Measurements from ENCODE around the gene MTA1. TPM values are rescaled to one million over a fixed set of nuclear protein-coding genes. Genes with fewer than 3 reads are reported as not detected.

The MTA1 gene
- total and polyA plus RNA-seq, 4 donors: 16.9 to 111 (median 78.4) TPM

GRCh38 chr14:105492031-105492970, 72.7 kb downstream of the MTA1 start:
- Histone ChIP-seq H3K4me1 (ENCODE audit: control insufficient read depth in 1 of 2, insufficient read depth in 2 of 2, low read length in 2 of 2) (no peaks in the 10 kb centered on the region), H3K4me3 (ENCODE audit: low read length in 2 of 2) (no peak overlapping the region), H3K36me3 (ENCODE audit: control insufficient read depth in 1 of 2, insufficient read depth in 2 of 2, low read length in 1 of 2) (no peaks in the 10 kb centered on the region), H3K9me3 (ENCODE audit: control insufficient read depth, low read length) (no peaks in the 10 kb centered on the region), H3K27me3 (ENCODE audit: control insufficient read depth in 1 of 2, insufficient read depth in 2 of 2, low read length in 1 of 2) (no peaks in the 10 kb centered on the region), H3K27ac (ENCODE audit: low read depth in 1 of 2, low read length in 2 of 2) (no peak overlapping the region)
- intact Hi-C loops (cut with DNase I): loop anchor here (5.0 kb wide), 3 partner anchors 35 to 190 kb away; partner anchors contain the start of genes BRF1 (in 1 of the 2) and TMEM121 (in 1 of the 2)
- no peak for ATAC-seq (ENCODE audit: low FRiP score)
- DNase-seq: peak; percentile 66 to 78
- 56% methylated on average over 24 of the region's 24 CpGs for WGBS, 2 donors

GRCh38 chr14:105492971-105493871, 73.6 kb downstream of the MTA1 start:
- ATAC-seq (ENCODE audit: low FRiP score) (no peak), DNase-seq (peak; percentile 54 to 79)
- Histone ChIP-seq H3K27me3 (ENCODE audit: control insufficient read depth in 1 of 2, insufficient read depth in 2 of 2, low read length in 1 of 2) (no peaks in the 10 kb centered on the region), H3K4me3 (ENCODE audit: low read length in 2 of 2) (no peak overlapping the region), H3K4me1 (ENCODE audit: control insufficient read depth in 1 of 2, insufficient read depth in 2 of 2, low read length in 2 of 2) (no peaks in the 10 kb centered on the region), H3K27ac (ENCODE audit: low read depth in 1 of 2, low read length in 2 of 2) (no peak overlapping the region), H3K9me3 (ENCODE audit: control insufficient read depth, low read length) (no peaks in the 10 kb centered on the region), H3K36me3 (ENCODE audit: control insufficient read depth in 1 of 2, insufficient read depth in 2 of 2, low read length in 1 of 2) (no peaks in the 10 kb centered on the region)
- intact Hi-C loops (cut with DNase I): loop anchor here (5.0 kb wide), 3 partner anchors 34 to 191 kb away; partner anchors contain the start of genes BRF1 (in 1 of the 2) and TMEM121 (in 1 of the 2)
- WGBS, 2 donors: 84 to 90% methylated on average over 20 of the region's 20 CpGs

- no peaks in the 10 kb centered on the region for H3K27me3 ChIP-seq (ENCODE audit: control insufficient read depth in 1 of 2, insufficient read depth in 2 of 2, low read length in 1 of 2)
- no peak overlapping the region for H3K4me3 ChIP-seq (ENCODE audit: low read length in 2 of 2)
- H3K36me3 ChIP-seq (ENCODE audit: control insufficient read depth in 1 of 2, insufficient read depth in 2 of 2, low read length in 1 of 2): no peaks in the 10 kb centered on the region
- peak; percentile 51 to 74 for DNase-seq
- WGBS, 2 donors: 84 to 86% methylated on average over 16 of the region's 16 CpGs
- no peaks in the 10 kb centered on the region for H3K9me3 ChIP-seq (ENCODE audit: control insufficient read depth, low read length)
- H3K27ac ChIP-seq (ENCODE audit: low read depth in 1 of 2, low read length in 2 of 2): no peak overlapping the region
- ATAC-seq (ENCODE audit: low FRiP score): no peak
- intact Hi-C loops (cut with DNase I): loop anchor here (5.0 kb wide), 3 partner anchors 33 to 192 kb away; partner anchors contain the start of genes BRF1 (in 1 of the 2) and TMEM121 (in 1 of the 2)
- H3K4me1 ChIP-seq (ENCODE audit: control insufficient read depth in 1 of 2, insufficient read depth in 2 of 2, low read length in 2 of 2): no peaks in the 10 kb centered on the region
Measured at GRCh38 chr14:105493921-105494605, 74.4 kb downstream of the MTA1 start.

- Histone ChIP-seq H3K36me3 (ENCODE audit: control insufficient read depth in 1 of 2, insufficient read depth in 2 of 2, low read length in 1 of 2) (no peaks in the 10 kb centered on the region), H3K9me3 (ENCODE audit: control insufficient read depth, low read length) (no peaks in the 10 kb centered on the region), H3K27ac (ENCODE audit: low read depth in 1 of 2, low read length in 2 of 2) (no peak overlapping the region), H3K4me1 (ENCODE audit: control insufficient read depth in 1 of 2, insufficient read depth in 2 of 2, low read length in 2 of 2) (no peaks in the 10 kb centered on the region), H3K4me3 (ENCODE audit: low read length in 2 of 2) (no peak overlapping the region), H3K27me3 (ENCODE audit: control insufficient read depth in 1 of 2, insufficient read depth in 2 of 2, low read length in 1 of 2) (no peaks in the 10 kb centered on the region)
- 74 to 80% methylated on average over 6 of the region's 6 CpGs for WGBS, 2 donors
- no peak for ATAC-seq (ENCODE audit: low FRiP score)
- DNase-seq: peak; percentile 35 to 69
- intact Hi-C loops (cut with DNase I): loop anchor here (5.0 kb wide), 3 partner anchors 33 to 192 kb away; partner anchors contain the start of genes BRF1 (in 1 of the 2) and TMEM121 (in 1 of the 2)
Measured at GRCh38 chr14:105494606-105494929, 74.9 kb downstream of the MTA1 start.

GRCh38 chr14:105495101-105495989, 75.7 kb downstream of the MTA1 start:
- 29 to 32% methylated on average over 18 of the region's 18 CpGs for WGBS, 2 donors
- intact Hi-C loops (cut with DNase I): no loop called here
- Histone ChIP-seq H3K4me1 (ENCODE audit: control insufficient read depth in 1 of 2, insufficient read depth in 2 of 2, low read length in 2 of 2) (no peaks in the 10 kb centered on the region), H3K9me3 (ENCODE audit: control insufficient read depth, low read length) (no peaks in the 10 kb centered on the region), H3K36me3 (ENCODE audit: control insufficient read depth in 1 of 2, insufficient read depth in 2 of 2, low read length in 1 of 2) (no peaks in the 10 kb centered on the region), H3K4me3 (ENCODE audit: low read length in 2 of 2) (no peak overlapping the region), H3K27ac (ENCODE audit: low read depth in 1 of 2, low read length in 2 of 2) (no peak overlapping the region), H3K27me3 (ENCODE audit: control insufficient read depth in 1 of 2, insufficient read depth in 2 of 2, low read length in 1 of 2) (no peaks in the 10 kb centered on the region)
- DNase-seq (peak; percentile 53 to 77), ATAC-seq (ENCODE audit: low FRiP score) (no peak)

- intact Hi-C loops (cut with DNase I): no loop called here
- WGBS, 2 donors: 73 to 74% methylated on average over 17 to 18 of the region's 18 CpGs
- Histone ChIP-seq H3K4me3 (ENCODE audit: low read length in 2 of 2) (no peak overlapping the region), H3K9me3 (ENCODE audit: control insufficient read depth, low read length) (no peaks in the 10 kb centered on the region), H3K4me1 (ENCODE audit: control insufficient read depth in 1 of 2, insufficient read depth in 2 of 2, low read length in 2 of 2) (no peaks in the 10 kb centered on the region), H3K27ac (ENCODE audit: low read depth in 1 of 2, low read length in 2 of 2) (no peak overlapping the region), H3K36me3 (ENCODE audit: control insufficient read depth in 1 of 2, insufficient read depth in 2 of 2, low read length in 1 of 2) (no peaks in the 10 kb centered on the region), H3K27me3 (ENCODE audit: control insufficient read depth in 1 of 2, insufficient read depth in 2 of 2, low read length in 1 of 2) (no peaks in the 10 kb centered on the region)
- DNase-seq (peak; percentile 39 to 71), ATAC-seq (ENCODE audit: low FRiP score) (no peak)
Measured at GRCh38 chr14:105495990-105496830, 76.6 kb downstream of the MTA1 start.

All from aorta (tissue), 5 donors.